ENCODE results near the gene AP3B1. TPM values are rescaled to one million over a fixed set of nuclear protein-coding genes. Genes with fewer than 3 reads are reported as not detected.
A peak's percentile ranks its signal among the peaks of the same experiment; 100 is the strongest.

AP3B1 gene
- total and polyA plus RNA-seq, 2 experiments from 2014 or later: 32.1 to 46.3 TPM

DNA sequence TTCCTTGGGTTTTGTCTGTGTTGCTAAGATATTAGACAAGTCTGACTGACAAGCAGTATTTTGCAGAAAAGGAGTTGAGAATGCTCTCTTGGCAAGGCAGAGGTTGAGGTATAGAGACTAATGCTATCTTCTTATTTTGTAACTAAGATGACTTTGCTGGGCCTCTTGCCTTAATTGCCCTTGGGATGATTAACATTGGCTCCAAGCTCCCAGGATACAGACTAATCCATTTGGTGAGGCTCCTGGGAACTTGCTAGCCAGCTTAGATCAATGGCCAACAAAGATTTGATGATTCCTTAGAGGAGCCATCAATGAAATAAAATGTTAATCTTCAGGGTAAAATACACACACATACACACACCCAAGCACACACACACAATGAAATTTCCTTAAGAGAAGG lies 28.7 kb upstream of the AP3B1 start:
- H3K79me2 ChIP-seq (replicated peaks; ENCODE audit: insufficient read depth): no peaks in the 10 kb centered on the region
- H3K27me3 Mint-ChIP-seq (ENCODE audit: insufficient read depth, low read depth, poor library complexity): no peaks in the 10 kb centered on the region
- no peaks in the 10 kb centered on the region for H3K9me3 Mint-ChIP-seq
- H2AFZ ChIP-seq: no peak overlapping the region
- no peak overlapping the region for H3K4me3 ChIP-seq
- no peaks in the 10 kb centered on the region; the same call in 1 of the 2 replicates for H3K9me2 ChIP-seq (ENCODE audit: insufficient read depth)
- TF ChIP-seq ZNF331 (CRISPR knock-in tag; IDR thresholded peaks at IDR 0.05; ENCODE audit: low read depth) (no peak), ETS1 (IDR thresholded peaks at IDR 0.05) (no peak), CREB1 (CRISPR knock-in tag; IDR thresholded peaks at IDR 0.05; ENCODE audit: low read depth) (no peak), JUNB (IDR thresholded peaks at IDR 0.05; ENCODE audit: unreplicated experiment) (no peak), EZH2 (IDR thresholded peaks at IDR 0.05; ENCODE audit: low read depth, unreplicated experiment) (no peak), NANOG (IDR thresholded peaks at IDR 0.05; ENCODE audit: borderline replicate concordance) (no peak), EZH2phosphoT487 (IDR thresholded peaks at IDR 0.05; ENCODE audit: unreplicated experiment) (no peak), POLR2AphosphoS5 (IDR thresholded peaks at IDR 0.05; ENCODE audit: low read depth) (no peak), ZNF114 (CRISPR knock-in tag; IDR thresholded peaks at IDR 0.05) (no peak)
- TF ChIP-seq, protein P1, sequence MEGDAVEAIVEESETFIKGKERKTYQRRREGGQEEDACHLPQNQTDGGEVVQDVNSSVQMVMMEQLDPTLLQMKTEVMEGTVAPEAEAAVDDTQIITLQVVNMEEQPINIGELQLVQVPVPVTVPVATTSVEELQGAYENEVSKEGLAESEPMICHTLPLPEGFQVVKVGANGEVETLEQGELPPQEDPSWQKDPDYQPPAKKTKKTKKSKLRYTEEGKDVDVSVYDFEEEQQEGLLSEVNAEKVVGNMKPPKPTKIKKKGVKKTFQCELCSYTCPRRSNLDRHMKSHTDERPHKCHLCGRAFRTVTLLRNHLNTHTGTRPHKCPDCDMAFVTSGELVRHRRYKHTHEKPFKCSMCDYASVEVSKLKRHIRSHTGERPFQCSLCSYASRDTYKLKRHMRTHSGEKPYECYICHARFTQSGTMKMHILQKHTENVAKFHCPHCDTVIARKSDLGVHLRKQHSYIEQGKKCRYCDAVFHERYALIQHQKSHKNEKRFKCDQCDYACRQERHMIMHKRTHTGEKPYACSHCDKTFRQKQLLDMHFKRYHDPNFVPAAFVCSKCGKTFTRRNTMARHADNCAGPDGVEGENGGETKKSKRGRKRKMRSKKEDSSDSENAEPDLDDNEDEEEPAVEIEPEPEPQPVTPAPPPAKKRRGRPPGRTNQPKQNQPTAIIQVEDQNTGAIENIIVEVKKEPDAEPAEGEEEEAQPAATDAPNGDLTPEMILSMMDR (conservative IDR thresholded peaks at IDR 0.05; ENCODE audit: low read depth in 2 of 2): no peak
- no peak overlapping the region for H3K27ac Mint-ChIP-seq
- no peak overlapping the region for H3K27ac ChIP-seq (ENCODE audit: low read depth)
- no peak overlapping the region for H3K4me3 Mint-ChIP-seq
- DNase-seq (ENCODE audit: low spot score) (no peak), ATAC-seq (no peak)
- no peaks in the 10 kb centered on the region for H3K36me3 ChIP-seq (ENCODE audit: insufficient read depth)
- H3K36me3 Mint-ChIP-seq (ENCODE audit: low read depth): no peaks in the 10 kb centered on the region
- no peaks in the 10 kb centered on the region for H3F3A ChIP-seq (replicated peaks; ENCODE audit: low read depth)
- H3K4me2 ChIP-seq: no peak overlapping the region
- peaks cover 17% of the 10 kb centered on the region for H3K4me1 Mint-ChIP-seq
- no peaks in the 10 kb centered on the region for H4K20me1 ChIP-seq (replicated peaks; ENCODE audit: insufficient read depth)
- H3K4me1 ChIP-seq (ENCODE audit: insufficient read depth): peaks cover 12% of the 10 kb centered on the region
- no peaks in the 10 kb centered on the region for H3K27me3 ChIP-seq (ENCODE audit: insufficient read depth)

- no peaks in the 10 kb centered on the region for H3K27me3 ChIP-seq (ENCODE audit: insufficient read depth)
- no peaks in the 10 kb centered on the region for H4K20me1 ChIP-seq (replicated peaks; ENCODE audit: insufficient read depth)
- H3K4me3 Mint-ChIP-seq: no peak overlapping the region
- H3K27me3 Mint-ChIP-seq (ENCODE audit: insufficient read depth, low read depth, poor library complexity): no peaks in the 10 kb centered on the region
- H3K9me3 Mint-ChIP-seq: no peaks in the 10 kb centered on the region
- H3K79me2 ChIP-seq (replicated peaks; ENCODE audit: insufficient read depth): no peaks in the 10 kb centered on the region
- DNase-seq (ENCODE audit: low spot score): peak; percentile 67
- H3K4me1 Mint-ChIP-seq: peaks cover 17% of the 10 kb centered on the region
- H3F3A ChIP-seq (replicated peaks; ENCODE audit: low read depth): no peaks in the 10 kb centered on the region
- H3K4me2 ChIP-seq: no peak overlapping the region
- no peak overlapping the region for H3K4me3 ChIP-seq
- peaks cover 12% of the 10 kb centered on the region for H3K4me1 ChIP-seq (ENCODE audit: insufficient read depth)
- H3K9me2 ChIP-seq (ENCODE audit: insufficient read depth): no peaks in the 10 kb centered on the region
- no peaks in the 10 kb centered on the region for H3K36me3 ChIP-seq (ENCODE audit: insufficient read depth)
- no peak overlapping the region for H3K27ac Mint-ChIP-seq
- no peaks in the 10 kb centered on the region for H3K36me3 Mint-ChIP-seq (ENCODE audit: low read depth)
- H3K27ac ChIP-seq (ENCODE audit: low read depth): no peak overlapping the region
- ATAC-seq: peak; percentile 51; the same call in 2 of the 3 replicates
- no peak overlapping the region for H2AFZ ChIP-seq
- TF ChIP-seq, protein P1 (conservative IDR thresholded peaks at IDR 0.05; ENCODE audit: low read depth in 2 of 2): peak; percentile 70 to 80
- TF ChIP-seq NANOG (IDR thresholded peaks at IDR 0.05; ENCODE audit: borderline replicate concordance): no peak
- no peak for TF ChIP-seq STAT1 (IDR thresholded peaks at IDR 0.05; ENCODE audit: unreplicated experiment)
- no peak for TF ChIP-seq CREB1 (CRISPR knock-in tag; IDR thresholded peaks at IDR 0.05; ENCODE audit: low read depth)
These were observed 25.9 kb upstream of the AP3B1 start for GRCh38 chr5:78320401-78320800.

Data from GM23338 (cell line).